ENCODE measurements around the gene TNFRSF1A.

The TNFRSF1A gene

GRCh38 chr12:6343518-6343917 is 1.6 kb upstream of the TNFRSF1A start:
- peaks cover 22% of the 10 kb centered on the region for H3K79me1 ChIP-seq (ENCODE audit: low read length)
- no peak overlapping the region for H4K8ac ChIP-seq (ENCODE audit: low read depth, low read length)
- no peak overlapping the region for H3K9ac ChIP-seq (ENCODE audit: low read length)
- H3K4me3 ChIP-seq (ENCODE audit: low read depth, low read length) = no peak overlapping the region
- no peak overlapping the region for H4K91ac ChIP-seq (ENCODE audit: low read depth, low read length)
- peaks cover 16 to 30% of the 10 kb centered on the region in 2 experiments for H3K4me1 ChIP-seq (ENCODE audit: control insufficient read depth in 1 of 2, insufficient read depth in 2 of 2, low read length in 2 of 2)
- peak overlapping the region; percentile 29 for H2BK12ac ChIP-seq (ENCODE audit: low read length)
- H2AFZ ChIP-seq (ENCODE audit: insufficient read depth, low read length, poor library complexity) = no peak overlapping the region
- H3K14ac ChIP-seq (ENCODE audit: low read length) = no peak overlapping the region
- no peak overlapping the region for H3K4me2 ChIP-seq (ENCODE audit: low read length)
- no CpG with 5 or more reads among the region's 5 CpGs for WGBS (ENCODE audit: extremely low coverage, insufficient coverage, insufficient read length)
- H3K9me3 ChIP-seq (ENCODE audit: insufficient read depth, low read depth, low read length) = peaks cover 2% of the 10 kb centered on the region
- H3K27ac ChIP-seq (ENCODE audit: low read depth, low read length) = no peak overlapping the region
- no peak overlapping the region for H2BK5ac ChIP-seq (ENCODE audit: low read depth, low read length, poor library complexity)
- no peak overlapping the region for H3K23ac ChIP-seq (ENCODE audit: low read length)
- no peaks in the 10 kb centered on the region for H3K36me3 ChIP-seq (ENCODE audit: control insufficient read depth in 1 of 2, insufficient read depth in 2 of 2, low read length in 2 of 2)
- H2BK120ac ChIP-seq (ENCODE audit: insufficient read depth, low read length, poor library complexity) = no peak overlapping the region
- DNase-seq = no peak
- H4K12ac ChIP-seq (ENCODE audit: low read depth, low read length) = no peak overlapping the region
- H3K79me2 ChIP-seq (ENCODE audit: control insufficient read depth, insufficient read depth, low read length, poor library complexity) = peaks cover 22% of the 10 kb centered on the region
- H3K4ac ChIP-seq (ENCODE audit: low read depth, low read length) = no peak overlapping the region
- peak overlapping the region; percentile 4 for H2AK5ac ChIP-seq (ENCODE audit: low read length)
- H3K18ac ChIP-seq (ENCODE audit: low read length) = no peak overlapping the region
- no peaks in the 10 kb centered on the region for H3K27me3 ChIP-seq (ENCODE audit: insufficient read depth, low read length)

GRCh38 chr12:6342140-6342889 is 439 bp upstream of the TNFRSF1A start:
- Histone ChIP-seq H3K79me2 (ENCODE audit: control insufficient read depth, insufficient read depth, low read length, poor library complexity) (peaks cover 24% of the 10 kb centered on the region), H3K9me3 (ENCODE audit: insufficient read depth, low read depth, low read length) (no peaks in the 10 kb centered on the region), H2BK12ac (ENCODE audit: low read length) (peak overlapping the region; percentile 90), H3K4me1 (ENCODE audit: control insufficient read depth in 1 of 2, insufficient read depth in 2 of 2, low read length in 2 of 2) (peaks cover 25 to 42% of the 10 kb centered on the region in 2 experiments), H3K4me3 (ENCODE audit: low read depth, low read length) (peak overlapping the region; percentile 93), H3K14ac (ENCODE audit: low read length) (peak overlapping the region; percentile 74), H4K8ac (ENCODE audit: low read depth, low read length) (peak overlapping the region; percentile 92), H3K27me3 (ENCODE audit: insufficient read depth, low read length) (no peaks in the 10 kb centered on the region), H3K9ac (ENCODE audit: low read length) (no peak overlapping the region), H3K79me1 (ENCODE audit: low read length) (peaks cover 23% of the 10 kb centered on the region), H3K36me3 (ENCODE audit: control insufficient read depth in 1 of 2, insufficient read depth in 2 of 2, low read length in 2 of 2) (peaks cover 0 to under 1% of the 10 kb centered on the region in 2 experiments), H3K27ac (ENCODE audit: low read depth, low read length) (peak overlapping the region; percentile 75), H3K4ac (ENCODE audit: low read depth, low read length) (peak overlapping the region; percentile 66), H3K4me2 (ENCODE audit: low read length) (peak overlapping the region; percentile 96), H3K18ac (ENCODE audit: low read length) (peak overlapping the region; percentile 82), H2AK5ac (ENCODE audit: low read length) (peak overlapping the region; percentile 91), H2BK120ac (ENCODE audit: insufficient read depth, low read length, poor library complexity) (peak overlapping the region; percentile 69), H3K23ac (ENCODE audit: low read length) (no peak overlapping the region), H4K12ac (ENCODE audit: low read depth, low read length) (no peak overlapping the region), H4K91ac (ENCODE audit: low read depth, low read length) (peak overlapping the region; percentile 79), H2AFZ (ENCODE audit: insufficient read depth, low read length, poor library complexity) (no peak overlapping the region), H2BK5ac (ENCODE audit: low read depth, low read length, poor library complexity) (peak overlapping the region; percentile 77)
- no peak for DNase-seq
- WGBS (ENCODE audit: extremely low coverage, insufficient coverage, insufficient read length) = no CpG with 5 or more reads among the region's 7 CpGs

GRCh38 chr12:6340745-6341416 is 995 bp downstream of the TNFRSF1A start:
- Histone ChIP-seq H2AK5ac (ENCODE audit: low read length) (peak overlapping the region; percentile 99), H3K27me3 (ENCODE audit: insufficient read depth, low read length) (no peaks in the 10 kb centered on the region), H3K23ac (ENCODE audit: low read length) (peak overlapping the region; percentile 25), H3K4me3 (ENCODE audit: low read depth, low read length) (peak overlapping the region; percentile 93), H3K27ac (ENCODE audit: low read depth, low read length) (peak overlapping the region; percentile 93), H3K4me2 (ENCODE audit: low read length) (peak overlapping the region; percentile 96), H3K18ac (ENCODE audit: low read length) (peak overlapping the region; percentile 97), H2BK120ac (ENCODE audit: insufficient read depth, low read length, poor library complexity) (peak overlapping the region; percentile 97), H4K8ac (ENCODE audit: low read depth, low read length) (peak overlapping the region; percentile 92), H3K9ac (ENCODE audit: low read length) (peak overlapping the region; percentile 88), H3K4me1 (ENCODE audit: control insufficient read depth in 1 of 2, insufficient read depth in 2 of 2, low read length in 2 of 2) (peaks cover 33 to 50% of the 10 kb centered on the region in 2 experiments), H3K79me1 (ENCODE audit: low read length) (peaks cover 35% of the 10 kb centered on the region), H3K79me2 (ENCODE audit: control insufficient read depth, insufficient read depth, low read length, poor library complexity) (peaks cover 33% of the 10 kb centered on the region), H2BK12ac (ENCODE audit: low read length) (peak overlapping the region; percentile 67), H4K12ac (ENCODE audit: low read depth, low read length) (peak overlapping the region; percentile 83), H3K4ac (ENCODE audit: low read depth, low read length) (peak overlapping the region; percentile 100), H3K9me3 (ENCODE audit: insufficient read depth, low read depth, low read length) (no peaks in the 10 kb centered on the region), H3K36me3 (ENCODE audit: control insufficient read depth in 1 of 2, insufficient read depth in 2 of 2, low read length in 2 of 2) (peaks cover 0 to 3% of the 10 kb centered on the region in 2 experiments), H2AFZ (ENCODE audit: insufficient read depth, low read length, poor library complexity) (peak overlapping the region; percentile 80), H2BK5ac (ENCODE audit: low read depth, low read length, poor library complexity) (peak overlapping the region; percentile 94), H3K14ac (ENCODE audit: low read length) (peak overlapping the region; percentile 96), H4K91ac (ENCODE audit: low read depth, low read length) (peak overlapping the region; percentile 97)
- WGBS (ENCODE audit: extremely low coverage, insufficient coverage, insufficient read length) = no CpG with 5 or more reads among the region's 15 CpGs
- peak in 1 of 2 donors; percentile 40 for DNase-seq

- WGBS (ENCODE audit: extremely low coverage, insufficient coverage, insufficient read length) = no CpG with 5 or more reads among the region's 9 CpGs
- H3K79me2 ChIP-seq (ENCODE audit: control insufficient read depth, insufficient read depth, low read length, poor library complexity) = peaks cover 39% of the 10 kb centered on the region
- peak overlapping the region; percentile 99 for H2AK5ac ChIP-seq (ENCODE audit: low read length)
- H2BK5ac ChIP-seq (ENCODE audit: low read depth, low read length, poor library complexity) = peak overlapping the region; percentile 94
- H3K27me3 ChIP-seq (ENCODE audit: insufficient read depth, low read length) = no peaks in the 10 kb centered on the region
- peak overlapping the region; percentile 93 for H3K27ac ChIP-seq (ENCODE audit: low read depth, low read length)
- H3K36me3 ChIP-seq (ENCODE audit: control insufficient read depth in 1 of 2, insufficient read depth in 2 of 2, low read length in 2 of 2) = peaks cover 0 to 4% of the 10 kb centered on the region in 2 experiments
- H3K9me3 ChIP-seq (ENCODE audit: insufficient read depth, low read depth, low read length) = no peaks in the 10 kb centered on the region
- peaks cover 37 to 51% of the 10 kb centered on the region in 2 experiments for H3K4me1 ChIP-seq (ENCODE audit: control insufficient read depth in 1 of 2, insufficient read depth in 2 of 2, low read length in 2 of 2)
- H4K8ac ChIP-seq (ENCODE audit: low read depth, low read length) = no peak overlapping the region
- peak overlapping the region; percentile 97 for H2BK120ac ChIP-seq (ENCODE audit: insufficient read depth, low read length, poor library complexity)
- H4K91ac ChIP-seq (ENCODE audit: low read depth, low read length) = no peak overlapping the region
- peak overlapping the region; percentile 88 for H3K9ac ChIP-seq (ENCODE audit: low read length)
- peak overlapping the region; percentile 62 for H3K4me3 ChIP-seq (ENCODE audit: low read depth, low read length)
- H3K23ac ChIP-seq (ENCODE audit: low read length) = no peak overlapping the region
- H4K12ac ChIP-seq (ENCODE audit: low read depth, low read length) = no peak overlapping the region
- H3K18ac ChIP-seq (ENCODE audit: low read length) = peak overlapping the region; percentile 97
- H2AFZ ChIP-seq (ENCODE audit: insufficient read depth, low read length, poor library complexity) = no peak overlapping the region
- peak overlapping the region; percentile 100 for H3K4ac ChIP-seq (ENCODE audit: low read depth, low read length)
- H3K4me2 ChIP-seq (ENCODE audit: low read length) = peak overlapping the region; percentile 96
- peaks cover 41% of the 10 kb centered on the region for H3K79me1 ChIP-seq (ENCODE audit: low read length)
- H3K14ac ChIP-seq (ENCODE audit: low read length) = peak overlapping the region; percentile 96
- peak overlapping the region; percentile 38 for H2BK12ac ChIP-seq (ENCODE audit: low read length)
- DNase-seq = no peak
Measured at GRCh38 chr12:6340032-6340638, 1.7 kb downstream of the TNFRSF1A start.
